IgD-negative memory B cell (primary cell): ENCODE measurements around the gene USP48. TPM values are rescaled to one million over a fixed set of nuclear protein-coding genes. Genes with fewer than 3 reads are reported as not detected.
"Not testable (repeated sequence)": the region's sequence is repeated elsewhere in the genome, so short reads cannot be mapped to it uniquely, and the experiment has no call there.

ENCODE experiments used
- H3K27ac Mint-ChIP-seq, 3 donors: one replicate each; pipeline ENCODE4 v1.8.0; 2020 to 2022; ENCODE audit warnings: mild to moderate bottlenecking in 3 of 3, mixed read lengths in 3 of 3, moderate library complexity in 1 of 3
- H3K27me3 Mint-ChIP-seq: one replicate; pipeline ENCODE4 v1.8.0; 2021; ENCODE audit warnings: mixed read lengths
- H3K36me3 Mint-ChIP-seq: one replicate; pipeline ENCODE4 v1.8.0; 2020; ENCODE audit warnings: mild to moderate bottlenecking, mixed read lengths
- H3K4me1 Mint-ChIP-seq, 3 donors: one replicate each; pipeline ENCODE4 v1.8.0; 2020 to 2022; ENCODE audit warnings: mixed read lengths in 3 of 3, mild to moderate bottlenecking in 1 of 3
- H3K4me3 Mint-ChIP-seq, 4 donors: one replicate each; pipeline ENCODE4 v1.8.0; 2020 to 2022; ENCODE audit warnings: mild to moderate bottlenecking in 4 of 4, mixed read lengths in 4 of 4, moderate library complexity in 3 of 4
- H3K9me3 Mint-ChIP-seq, 3 donors: one replicate each; pipeline ENCODE4 v1.8.0; 2020 to 2021; ENCODE audit warnings: mixed read lengths in 3 of 3, mild to moderate bottlenecking in 1 of 3
- polyA plus RNA-seq: library from polyadenylated mRNA; unstranded; fragments of 300-500 nt; fragmentation: Illumina TruSeq; gene quantifications from one replicate; pipeline ENCODE4 v1.2.3, GENCODE V29; 2021

Gene USP48
- polyA plus RNA-seq, 1 donor from 2014 or later, result 58.4 TPM

- Mint-ChIP-seq H3K27me3 (no peaks in the 10 kb centered on the region), H3K36me3 (peaks cover 13% of the 10 kb centered on the region), H3K27ac (peak overlapping the region in 1 of 3 donors; percentile 88), H3K4me1 (no peaks in the 10 kb centered on the region), H3K9me3 (no peaks in the 10 kb centered on the region), H3K4me3 (no peak overlapping the region)
Observed at GRCh38 chr1:21689661-21690372, 93.1 kb downstream of the USP48 start.

- H3K4me1 Mint-ChIP-seq, result no peaks in the 10 kb centered on the region
- no peaks in the 10 kb centered on the region for H3K9me3 Mint-ChIP-seq
- no peaks in the 10 kb centered on the region for H3K27me3 Mint-ChIP-seq
- no peak overlapping the region for H3K4me3 Mint-ChIP-seq
- peak overlapping the region in 1 of 3 donors; percentile 21 for H3K27ac Mint-ChIP-seq
- H3K36me3 Mint-ChIP-seq, result peaks cover 21% of the 10 kb centered on the region
Observed at GRCh38 chr1:21687081-21687529, 95.8 kb downstream of the USP48 start.

- no peaks in the 10 kb centered on the region for H3K9me3 Mint-ChIP-seq
- H3K36me3 Mint-ChIP-seq, result peaks cover 25% of the 10 kb centered on the region
- H3K4me3 Mint-ChIP-seq, result peak overlapping the region in 1 of 4 donors; percentile 2
- no peaks in the 10 kb centered on the region for H3K4me1 Mint-ChIP-seq
- peak overlapping the region in 1 of 3 donors; percentile 9 for H3K27ac Mint-ChIP-seq
- no peaks in the 10 kb centered on the region for H3K27me3 Mint-ChIP-seq
Observed at GRCh38 chr1:21685946-21686678, 96.8 kb downstream of the USP48 start.

GRCh38 chr1:21681426-21681825, 101.5 kb downstream of the USP48 start:
- H3K27ac Mint-ChIP-seq, result peak overlapping the region; percentile 7 to 55 (median 43)
- no peaks in the 10 kb centered on the region for H3K4me1 Mint-ChIP-seq
- no peak overlapping the region for H3K4me3 Mint-ChIP-seq
- H3K9me3 Mint-ChIP-seq, result no peaks in the 10 kb centered on the region
- no peaks in the 10 kb centered on the region for H3K27me3 Mint-ChIP-seq
- peaks cover 21% of the 10 kb centered on the region for H3K36me3 Mint-ChIP-seq

GRCh38 chr1:21680918-21681317, 102.0 kb downstream of the USP48 start:
- H3K27me3 Mint-ChIP-seq, result no peaks in the 10 kb centered on the region
- H3K4me1 Mint-ChIP-seq, result peaks cover 0 to 2% (median 2%) of the 10 kb centered on the region in 3 donors
- H3K36me3 Mint-ChIP-seq, result peaks cover 18% of the 10 kb centered on the region
- H3K4me3 Mint-ChIP-seq, result no peak overlapping the region
- no peaks in the 10 kb centered on the region for H3K9me3 Mint-ChIP-seq
- peak overlapping the region in 1 of 3 donors; percentile 7 for H3K27ac Mint-ChIP-seq

- no peaks in the 10 kb centered on the region for H3K9me3 Mint-ChIP-seq
- peaks cover 15% of the 10 kb centered on the region for H3K36me3 Mint-ChIP-seq
- no peak overlapping the region for H3K27ac Mint-ChIP-seq
- peaks cover 0 to 2% (median 2%) of the 10 kb centered on the region in 3 donors for H3K4me1 Mint-ChIP-seq
- H3K4me3 Mint-ChIP-seq, result no peak overlapping the region
- H3K27me3 Mint-ChIP-seq, result no peaks in the 10 kb centered on the region
Observed at GRCh38 chr1:21680381-21680780, 102.6 kb downstream of the USP48 start.

GRCh38 chr1:21677168-21677567, 105.8 kb downstream of the USP48 start:
- Mint-ChIP-seq H3K4me3 (no peak overlapping the region), H3K27ac (no peak overlapping the region), H3K4me1 (peaks cover 0 to 2% (median 2%) of the 10 kb centered on the region in 3 donors), H3K9me3 (no peaks in the 10 kb centered on the region), H3K27me3 (no peaks in the 10 kb centered on the region), H3K36me3 (peaks cover 5% of the 10 kb centered on the region)

- H3K27me3 Mint-ChIP-seq, result peaks cover 4% of the 10 kb centered on the region
- peaks cover 2 to 5% (median 4%) of the 10 kb centered on the region in 3 donors for H3K4me1 Mint-ChIP-seq
- H3K36me3 Mint-ChIP-seq, result no peaks in the 10 kb centered on the region
- H3K27ac Mint-ChIP-seq, result no peak overlapping the region
- H3K9me3 Mint-ChIP-seq, result no peaks in the 10 kb centered on the region
- no peak overlapping the region for H3K4me3 Mint-ChIP-seq
Observed at GRCh38 chr1:21674957-21675356, 108.0 kb downstream of the USP48 start.

GRCh38 chr1:21673853-21674252, 109.1 kb downstream of the USP48 start:
- H3K4me1 Mint-ChIP-seq, H3K9me3 Mint-ChIP-seq: not testable (repeated sequence)

GRCh38 chr1:21673277-21673780, 109.6 kb downstream of the USP48 start:
- Mint-ChIP-seq H3K9me3 (no peaks in the 10 kb centered on the region), H3K27ac (peak overlapping the region in 1 of 3 donors; percentile 21), H3K27me3 (peaks cover 13% of the 10 kb centered on the region), H3K4me1 (peaks cover 3 to 5% (median 4%) of the 10 kb centered on the region in 3 donors), H3K4me3 (no peak overlapping the region), H3K36me3 (no peaks in the 10 kb centered on the region)

More at GRCh38 chr1:21673853-21674252, 109.1 kb downstream of the USP48 start:
- not testable (repeated sequence) for H3K27ac Mint-ChIP-seq, H3K4me3 Mint-ChIP-seq, H3K36me3 Mint-ChIP-seq, H3K27me3 Mint-ChIP-seq

GRCh38 chr1:21672478-21673276, 110.3 kb downstream of the USP48 start:
- H3K27ac Mint-ChIP-seq, result peak overlapping the region in 1 of 3 donors; percentile 63
- H3K36me3 Mint-ChIP-seq, result no peaks in the 10 kb centered on the region
- H3K4me3 Mint-ChIP-seq, result no peak overlapping the region
- H3K27me3 Mint-ChIP-seq, result peaks cover 18% of the 10 kb centered on the region
- H3K4me1 Mint-ChIP-seq, result peaks cover 3 to 5% (median 4%) of the 10 kb centered on the region in 3 donors
- H3K9me3 Mint-ChIP-seq, result no peaks in the 10 kb centered on the region

GRCh38 chr1:21671915-21672314, 111.0 kb downstream of the USP48 start:
- H3K9me3 Mint-ChIP-seq, result no peaks in the 10 kb centered on the region
- H3K4me3 Mint-ChIP-seq, result no peak overlapping the region
- peaks cover 25% of the 10 kb centered on the region for H3K27me3 Mint-ChIP-seq
- peak overlapping the region in 1 of 3 donors; percentile 63 for H3K27ac Mint-ChIP-seq
- H3K36me3 Mint-ChIP-seq, result no peaks in the 10 kb centered on the region
- peaks cover 3 to 5% (median 4%) of the 10 kb centered on the region in 3 donors for H3K4me1 Mint-ChIP-seq

- Mint-ChIP-seq H3K36me3 (no peaks in the 10 kb centered on the region), H3K4me1 (peaks cover 2 to 5% (median 2%) of the 10 kb centered on the region in 3 donors), H3K4me3 (peak overlapping the region in 2 of 4 donors; percentile 13 to 23), H3K27me3 (peaks cover 31% of the 10 kb centered on the region), H3K9me3 (no peaks in the 10 kb centered on the region), H3K27ac (no peak overlapping the region)
Observed at GRCh38 chr1:21670956-21671902, 111.7 kb downstream of the USP48 start.
